ENCODE results near the gene ADGRA1.

DNA sequence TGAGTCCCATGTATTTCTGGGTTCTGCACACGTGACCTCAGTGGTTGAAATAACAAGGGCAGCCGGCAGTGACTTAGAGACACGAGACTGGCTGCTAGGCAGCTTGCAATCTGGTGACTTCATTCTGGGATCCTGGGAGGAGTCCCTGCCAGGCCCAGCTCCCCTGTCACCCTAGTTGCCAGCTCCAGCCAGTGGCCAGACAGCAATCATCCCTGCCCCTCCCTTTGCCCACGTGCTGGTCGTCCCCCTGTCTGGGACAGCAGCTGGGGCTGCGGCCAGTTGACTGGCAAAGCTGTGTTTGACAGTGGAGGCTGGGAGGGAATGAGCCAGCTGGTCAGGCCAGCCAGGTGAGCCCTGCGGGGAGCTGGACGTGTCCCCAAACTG, 30.0 kb downstream of the ADGRA1 start:
- TF ChIP-seq, protein P1, sequence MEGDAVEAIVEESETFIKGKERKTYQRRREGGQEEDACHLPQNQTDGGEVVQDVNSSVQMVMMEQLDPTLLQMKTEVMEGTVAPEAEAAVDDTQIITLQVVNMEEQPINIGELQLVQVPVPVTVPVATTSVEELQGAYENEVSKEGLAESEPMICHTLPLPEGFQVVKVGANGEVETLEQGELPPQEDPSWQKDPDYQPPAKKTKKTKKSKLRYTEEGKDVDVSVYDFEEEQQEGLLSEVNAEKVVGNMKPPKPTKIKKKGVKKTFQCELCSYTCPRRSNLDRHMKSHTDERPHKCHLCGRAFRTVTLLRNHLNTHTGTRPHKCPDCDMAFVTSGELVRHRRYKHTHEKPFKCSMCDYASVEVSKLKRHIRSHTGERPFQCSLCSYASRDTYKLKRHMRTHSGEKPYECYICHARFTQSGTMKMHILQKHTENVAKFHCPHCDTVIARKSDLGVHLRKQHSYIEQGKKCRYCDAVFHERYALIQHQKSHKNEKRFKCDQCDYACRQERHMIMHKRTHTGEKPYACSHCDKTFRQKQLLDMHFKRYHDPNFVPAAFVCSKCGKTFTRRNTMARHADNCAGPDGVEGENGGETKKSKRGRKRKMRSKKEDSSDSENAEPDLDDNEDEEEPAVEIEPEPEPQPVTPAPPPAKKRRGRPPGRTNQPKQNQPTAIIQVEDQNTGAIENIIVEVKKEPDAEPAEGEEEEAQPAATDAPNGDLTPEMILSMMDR (IDR thresholded peaks at IDR 0.05): no peak
- TF ChIP-seq POLR2AphosphoS5 (IDR thresholded peaks at IDR 0.05) (no peak), EP300 (IDR thresholded peaks at IDR 0.05) (no peak), POLR2A (IDR thresholded peaks at IDR 0.05) (no peak)

Data from sigmoid colon (tissue), 4 donors.